HepG2 (cell line): Measurements from ENCODE around the gene C3orf22. TPM values are rescaled to one million over a fixed set of nuclear protein-coding genes. Genes with fewer than 3 reads are reported as not detected.
A peak's percentile ranks its signal among the peaks of the same experiment; 100 is the strongest.

Experiments
- BATF2 ChIP-seq: sonication (generic); formaldehyde crosslinking; IDR thresholded peaks from 2 replicates; pipeline ENCODE4 v1.8.0; 2022; ENCODE audit warnings: mild to moderate bottlenecking, missing genetic modification reagents, moderate library complexity
- BRD4 ChIP-seq: sonication (generic); formaldehyde crosslinking; IDR thresholded peaks from 2 replicates; pipeline ENCODE4 v1.4.0; 2020; ENCODE audit warnings: missing genetic modification reagents
- DRAP1 ChIP-seq: IDR thresholded peaks from 2 replicates; pipeline ENCODE4 v1.6.1; 2016; ENCODE audit warnings: missing genetic modification reagents, missing compliant biosample characterization
- E2F2 ChIP-seq: sonication (generic); formaldehyde crosslinking; IDR thresholded peaks from 2 replicates; pipeline ENCODE4 v1.4.0; 2020; ENCODE audit warnings: missing genetic modification reagents, borderline replicate concordance
- IRF2 ChIP-seq: IDR thresholded peaks from 2 replicates; pipeline ENCODE4 v1.6.1; 2018; ENCODE audit warnings: missing genetic modification reagents, missing compliant biosample characterization
- KLF12 ChIP-seq: sonication (generic); formaldehyde crosslinking; IDR thresholded peaks from 2 replicates; pipeline ENCODE4 v1.4.0; 2020; ENCODE audit warnings: missing genetic modification reagents, borderline replicate concordance
- MEIS1 ChIP-seq: sonication (generic); formaldehyde crosslinking; IDR thresholded peaks from 2 replicates; pipeline ENCODE4 v1.9.0; 2021; ENCODE audit warnings: mild to moderate bottlenecking, missing genetic modification reagents, moderate library complexity, borderline replicate concordance
- SKI ChIP-seq: fragments of 450-650 bp; IDR thresholded peaks from one replicate; pipeline ENCODE4 v1.6.1; 2018; ENCODE audit warnings: mild to moderate bottlenecking; ENCODE audit not compliant: partially characterized antibody
- THYN1 ChIP-seq: sonication (generic); formaldehyde crosslinking; IDR thresholded peaks from 2 replicates; pipeline ENCODE4 v1.8.1; 2023; ENCODE audit warnings: low read depth, mild to moderate bottlenecking, moderate library complexity, missing genetic modification reagents, borderline replicate concordance
- ZBTB25 ChIP-seq: IDR thresholded peaks from 2 replicates; pipeline ENCODE4 v1.6.1; 2018; ENCODE audit warnings: missing genetic modification reagents
- ZBTB4 ChIP-seq: sonication (generic); formaldehyde crosslinking; IDR thresholded peaks from 2 replicates; pipeline ENCODE4 v1.4.0; 2020; ENCODE audit warnings: missing genetic modification reagents, mild to moderate bottlenecking, borderline replicate concordance
- ZNF333 ChIP-seq: sonication (generic); formaldehyde crosslinking; IDR thresholded peaks from 2 replicates; pipeline ENCODE4 v1.4.0; 2020; ENCODE audit warnings: mild to moderate bottlenecking, missing genetic modification reagents, borderline replicate concordance
- ZNF550 ChIP-seq: sonication (generic); formaldehyde crosslinking; IDR thresholded peaks from 2 replicates; pipeline ENCODE4 v1.4.0; 2020; ENCODE audit warnings: mild to moderate bottlenecking, missing genetic modification reagents, borderline replicate concordance
- ZNF576 ChIP-seq: sonication (generic); formaldehyde crosslinking; IDR thresholded peaks from 2 replicates; pipeline ENCODE4 v1.4.0; 2020; ENCODE audit warnings: mild to moderate bottlenecking, missing genetic modification reagents
- ZNF749 ChIP-seq: sonication (generic); formaldehyde crosslinking; IDR thresholded peaks from 2 replicates; pipeline ENCODE4 v1.8.0; 2022; ENCODE audit warnings: mild to moderate bottlenecking, missing genetic modification reagents, moderate library complexity, borderline replicate concordance
- ZNF816 ChIP-seq: sonication (generic); formaldehyde crosslinking; IDR thresholded peaks from 2 replicates; pipeline ENCODE4 v1.8.0; 2022; ENCODE audit warnings: missing genetic modification reagents, mild to moderate bottlenecking, borderline replicate concordance
- ZSCAN29 ChIP-seq: sonication (generic); formaldehyde crosslinking; conservative IDR thresholded peaks from 2 replicates; pipeline ENCODE4 v1.4.0; 2020; ENCODE audit warnings: mild to moderate bottlenecking, missing genetic modification reagents
- polyA plus RNA-seq, 8 experiments: library from polyadenylated mRNA; depleted of rRNA in 3 of 8; stranded (reverse) in 7 of 8; unstranded in 1 of 8; fragments of >200 nt; fragmentation: Illumina TruSeq in 4 of 8; extraction: Trizol in 4 of 8; gene quantifications; 2 replicates each; pipeline versions ENCODE4 v1.2.1 to v1.2.3, GENCODE V29; 2011 to 2016; ENCODE audit warnings: low read depth in 4 of 8, missing spikeins in 1 of 8, mixed read lengths in 1 of 8; ENCODE audit not compliant: insufficient read depth in 1 of 8
- total RNA-seq, 5 experiments: library from RNA; depleted of rRNA; stranded (reverse); fragments of >200 nt; fragmentation: Illumina TruSeq; extraction: Trizol; gene quantifications; 2 replicates each; pipeline ENCODE4 v1.2.3, GENCODE V29; 2016; ENCODE audit warnings: low read depth in 1 of 5

Gene C3orf22
- total and polyA plus RNA-seq, 2 of the 13 experiments (the other 11 are each of a cell fraction or from before 2014, with no cell fraction given), result not detected

GRCh38 chr3:126523745-126524428, 34.8 kb downstream of the C3orf22 start, which contains the start of gene CHST13 (continued):
- TF ChIP-seq ZBTB4 (CRISPR knock-in tag) (no peak), ZNF816 (CRISPR knock-in tag) (peak; percentile 31; the same call in 1 of the 2 replicates), ZNF749 (no peak), SKI (peak; percentile 89), ZNF333 (no peak), ZNF576 (CRISPR knock-in tag) (no peak), DRAP1 (CRISPR knock-in tag) (peak; percentile 70; the same call in 1 of the 2 replicates), THYN1 (CRISPR knock-in tag) (no peak), MEIS1 (CRISPR knock-in tag) (no peak; the same call in 1 of the 2 replicates), IRF2 (CRISPR knock-in tag) (no peak), BATF2 (no peak), ZSCAN29 (CRISPR knock-in tag) (0 out of 2 replicates have a peak, but pooled peaks have one; percentile 34), ZBTB25 (CRISPR knock-in tag) (no peak), BRD4 (CRISPR knock-in tag) (peak; percentile 43), KLF12 (CRISPR knock-in tag) (peak; percentile 89), E2F2 (CRISPR knock-in tag) (peak; percentile 94), ZNF550 (CRISPR knock-in tag) (no peak; the same call in 1 of the 2 replicates)
